Left ventricle myocardium inferior (tissue), 1 donor: ENCODE data around the gene HIC1. TPM values are rescaled to one million over a fixed set of nuclear protein-coding genes. Genes with fewer than 3 reads are reported as not detected.
A peak's percentile ranks its signal among the peaks of the same experiment; 100 is the strongest.

Experiments used
- DNase-seq: peaks from one replicate; pipeline ENCODE4 v3.0.0-alpha.2; 2020
- H3K27ac ChIP-seq: fragments of 200-600 bp; replicated peaks from 2 replicates; pipeline ENCODE4 v1.8.0; 2021
- H3K27me3 ChIP-seq: fragments of 200-600 bp; 2 replicates; pipeline ENCODE4 v1.8.0; 2021; ENCODE audit warnings: low read depth
- H3K36me3 ChIP-seq: fragments of 200-600 bp; 2 replicates; pipeline ENCODE4 v1.8.0; 2021
- H3K4me1 ChIP-seq: fragments of 200-600 bp; 2 replicates; pipeline ENCODE4 v1.8.0; 2021
- H3K4me3 ChIP-seq: fragments of 200-600 bp; 2 replicates; pipeline ENCODE4 v1.8.0; 2021; ENCODE audit warnings: mild to moderate bottlenecking, moderate library complexity
- H3K9me3 ChIP-seq: fragments of 200-600 bp; replicated peaks from 2 replicates; pipeline ENCODE4 v1.8.0; 2021
- CTCF ChIP-seq: fragments of 200-600 bp; IDR thresholded peaks from 2 replicates; pipeline ENCODE4 v1.8.0; 2021; ENCODE audit warnings: antibody characterized with exemption, mild to moderate bottlenecking, borderline replicate concordance
- intact Hi-C: fragments of 100-400 bp; cut with micrococcal nuclease; formaldehyde crosslinking; loops from one replicate; pipeline ENCODE4 v1.11.0; 2022
- microRNA-seq: library from miRNA; unstranded; fragments of <30 nt; microRNA quantifications from one replicate; pipeline ENCODE4 v1.2.0, GENCODE V29; 2020
- total RNA-seq: library from RNA; stranded (reverse); fragmentation: NEBNext Ultra II Directional; extraction: Animal tissue kit (Norgen Biotek cat#: 25700); gene quantifications from one replicate; pipeline ENCODE4 v1.2.1, GENCODE V29; 2021
- donor health status: DM: no; HTN: yes; CAD: no; lungs with severe emphysema.

Gene HIC1
- total RNA-seq, 1 donor from 2014 or later = 23.5 TPM

GRCh38 chr17:2111691-2112090, 56.8 kb downstream of the HIC1 start:
- Histone ChIP-seq H3K27me3 (no peaks in the 10 kb centered on the region), H3K9me3 (no peaks in the 10 kb centered on the region), H3K27ac (no peak overlapping the region), H3K36me3 (no peaks in the 10 kb centered on the region), H3K4me1 (peaks cover 17% of the 10 kb centered on the region), H3K4me3 (no peak overlapping the region)
- intact Hi-C loops = no loop called here
- TF ChIP-seq CTCF = no peak
- no peak for DNase-seq

Small RNA genes lying within 50 kb of the gene (microRNA-seq; reads per million reads assigned to microRNA genes)
- gene MIR132 = 544 reads per million, percentile 75 among the genes with 10 or more reads in this experiment
- 17.8 reads per million, percentile 36 among the genes with 10 or more reads in this experiment for gene MIR212

Other genes with a start within 250 kb of the HIC1 start
- gene SMYD4, start 225.2 kb upstream of the HIC1 start, total RNA-seq = 13.7 TPM
- gene RPA1, start 225.1 kb upstream of the HIC1 start, total RNA-seq = 72.0 TPM
- 4.0 TPM for gene RTN4RL1, start 29.8 kb upstream of the HIC1 start, total RNA-seq
- 29.1 TPM for gene DPH1, start 24.9 kb upstream of the HIC1 start, total RNA-seq
- gene OVCA2, start 13.1 kb upstream of the HIC1 start, total RNA-seq = 16.6 TPM
- gene SMG6, start 248.7 kb downstream of the HIC1 start, total RNA-seq = 22.1 TPM
- gene SRR, start 248.8 kb downstream of the HIC1 start, total RNA-seq = 8.2 TPM